ENCODE data around the gene MSH5.

Gene MSH5

GRCh38 chr6:31761343-31761742, 21.5 kb downstream of the MSH5 start:
- no peak for TF ChIP-seq CTCF (IDR thresholded peaks at IDR 0.05)

GRCh38 chr6:31762356-31762755, 22.6 kb downstream of the MSH5 start, which contains the start of gene SAPCD1:
Gene SAPCD1 (plus strand): TSS chr6:31762656. CDS start chr6:31763055, 399 bp downstream.
- TF ChIP-seq CTCF (IDR thresholded peaks at IDR 0.05) = no peak

- no peak for TF ChIP-seq CTCF (IDR thresholded peaks at IDR 0.05)
These were observed 23.2 kb downstream of the MSH5 start for GRCh38 chr6:31762878-31763618.

GRCh38 chr6:31763619-31763940, 23.8 kb downstream of the MSH5 start:
- TF ChIP-seq CTCF (IDR thresholded peaks at IDR 0.05) = no peak

GRCh38 chr6:31764198-31764597, 24.4 kb downstream of the MSH5 start:
- no peak for TF ChIP-seq CTCF (IDR thresholded peaks at IDR 0.05)

GRCh38 chr6:31765559-31765909, 25.7 kb downstream of the MSH5 start:
- no peak for TF ChIP-seq CTCF (IDR thresholded peaks at IDR 0.05)

GRCh38 chr6:31765910-31766794, 26.3 kb downstream of the MSH5 start:
- TF ChIP-seq CTCF (IDR thresholded peaks at IDR 0.05) = no peak

All from LNCAP (cell line).